ENCODE data around the gene CEP170B.
"Not testable (repeated sequence)": the region's sequence is repeated elsewhere in the genome, so short reads cannot be mapped to it uniquely, and the experiment has no call there.

CEP170B gene

DNA sequence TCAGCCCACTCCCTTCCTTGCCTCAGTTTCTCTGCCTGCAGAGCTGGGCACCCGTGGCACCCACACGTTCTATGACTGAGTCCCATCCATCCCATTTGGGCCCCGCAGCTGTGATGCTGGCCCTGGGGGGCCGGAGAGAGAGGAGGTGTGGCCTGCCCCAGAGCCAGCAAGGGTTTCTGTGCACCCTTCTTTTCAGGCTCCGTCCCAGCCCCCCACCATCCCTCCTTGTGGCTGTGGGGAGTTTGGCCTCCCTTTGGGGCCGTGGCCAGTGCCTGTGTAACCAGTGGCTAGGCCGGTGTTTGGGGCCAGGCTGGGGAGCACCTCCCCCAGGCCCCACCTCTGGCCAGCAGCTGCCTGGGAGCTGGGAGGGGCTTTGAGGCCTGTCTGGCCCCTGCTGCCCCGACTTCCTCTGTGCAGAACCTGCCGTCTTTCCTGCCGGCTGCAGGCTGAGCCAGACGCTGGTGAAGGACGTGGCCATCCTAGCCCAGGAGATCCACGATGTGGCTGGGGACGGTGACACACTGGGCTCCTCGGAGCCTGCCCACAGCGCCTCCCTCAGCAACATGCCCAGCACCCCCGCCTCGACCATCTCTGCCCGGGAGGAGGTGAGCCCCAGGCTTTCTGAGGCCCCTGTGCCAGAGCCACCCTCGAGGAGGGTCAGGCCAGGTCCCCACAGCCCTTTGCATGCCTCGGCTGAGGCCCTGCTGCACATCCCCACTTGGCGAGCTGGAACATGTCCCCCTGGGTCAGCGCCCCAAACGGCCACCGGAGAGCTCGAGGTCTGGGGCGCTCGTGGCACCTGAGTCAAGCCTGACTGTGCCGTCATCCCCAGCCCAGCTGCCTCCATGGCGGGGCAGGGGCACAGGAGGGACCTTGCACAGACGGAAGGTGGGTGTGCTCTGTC is 27.7 kb downstream of the CEP170B start:
- DNase-seq: no peak

GRCh38 chr14:104893435-104894207 is 28.6 kb downstream of the CEP170B start:
- no peak for DNase-seq

- no peak for DNase-seq
Observed at GRCh38 chr14:104894331-104895206, 29.5 kb downstream of the CEP170B start.

DNA sequence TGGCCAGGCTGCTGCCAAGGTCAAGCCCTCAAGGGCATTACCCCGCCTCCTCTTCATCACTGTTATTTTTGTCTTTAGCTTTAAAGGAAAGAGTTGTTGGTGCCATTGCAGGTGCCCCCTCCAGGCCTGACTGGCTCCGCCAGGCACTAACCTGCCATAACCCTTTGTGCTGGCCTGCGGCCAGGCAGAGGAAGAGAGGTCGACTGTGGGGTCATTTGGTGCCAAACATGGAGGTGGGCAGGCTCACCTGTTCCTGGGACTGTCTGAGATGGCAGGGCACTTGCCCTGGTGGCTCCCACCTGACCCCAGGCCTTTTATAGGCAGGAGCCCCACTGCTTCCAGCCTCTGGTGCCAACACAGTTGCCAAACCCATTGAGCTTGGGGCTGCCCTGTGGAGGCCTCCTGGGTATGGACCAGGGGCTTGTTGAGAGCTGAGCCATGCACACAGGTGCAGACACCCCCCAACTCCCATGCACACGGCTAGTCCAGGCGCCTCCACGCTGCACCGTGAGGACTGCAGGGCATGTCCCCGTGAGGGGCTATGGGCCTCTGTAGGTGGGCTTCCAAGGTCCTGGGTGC is 30.2 kb downstream of the CEP170B start:
- DNase-seq: no peak

- peak; percentile 15 for DNase-seq
Observed at GRCh38 chr14:104895786-104896661, 31.0 kb downstream of the CEP170B start.

GRCh38 chr14:104897330-104898194 is 32.5 kb downstream of the CEP170B start:
- DNase-seq: no peak

DNA sequence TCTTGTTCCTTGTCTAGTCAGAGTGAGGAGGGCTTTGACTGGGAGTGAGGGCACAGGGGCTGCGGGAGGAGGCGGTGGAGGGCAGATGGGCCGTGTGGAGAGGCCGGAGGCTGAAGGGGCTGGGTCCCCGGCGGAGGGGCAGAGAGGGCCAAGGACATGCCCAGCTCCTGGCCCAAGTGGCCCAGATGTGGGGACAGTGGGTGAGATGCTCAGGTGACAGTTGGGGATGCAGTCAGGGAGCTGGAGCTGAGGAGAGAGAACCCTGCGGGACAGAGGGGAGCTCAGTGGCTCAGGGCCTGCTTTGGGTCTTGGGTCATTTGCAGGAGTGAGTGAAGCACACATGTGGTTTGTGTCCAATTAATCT is 33.1 kb downstream of the CEP170B start:
- no peak for DNase-seq

- peak; percentile 19 for DNase-seq
Observed at GRCh38 chr14:104898870-104899510, 33.9 kb downstream of the CEP170B start.

- no peak for DNase-seq
Observed at GRCh38 chr14:104899781-104900180, 34.7 kb downstream of the CEP170B start.

DNA sequence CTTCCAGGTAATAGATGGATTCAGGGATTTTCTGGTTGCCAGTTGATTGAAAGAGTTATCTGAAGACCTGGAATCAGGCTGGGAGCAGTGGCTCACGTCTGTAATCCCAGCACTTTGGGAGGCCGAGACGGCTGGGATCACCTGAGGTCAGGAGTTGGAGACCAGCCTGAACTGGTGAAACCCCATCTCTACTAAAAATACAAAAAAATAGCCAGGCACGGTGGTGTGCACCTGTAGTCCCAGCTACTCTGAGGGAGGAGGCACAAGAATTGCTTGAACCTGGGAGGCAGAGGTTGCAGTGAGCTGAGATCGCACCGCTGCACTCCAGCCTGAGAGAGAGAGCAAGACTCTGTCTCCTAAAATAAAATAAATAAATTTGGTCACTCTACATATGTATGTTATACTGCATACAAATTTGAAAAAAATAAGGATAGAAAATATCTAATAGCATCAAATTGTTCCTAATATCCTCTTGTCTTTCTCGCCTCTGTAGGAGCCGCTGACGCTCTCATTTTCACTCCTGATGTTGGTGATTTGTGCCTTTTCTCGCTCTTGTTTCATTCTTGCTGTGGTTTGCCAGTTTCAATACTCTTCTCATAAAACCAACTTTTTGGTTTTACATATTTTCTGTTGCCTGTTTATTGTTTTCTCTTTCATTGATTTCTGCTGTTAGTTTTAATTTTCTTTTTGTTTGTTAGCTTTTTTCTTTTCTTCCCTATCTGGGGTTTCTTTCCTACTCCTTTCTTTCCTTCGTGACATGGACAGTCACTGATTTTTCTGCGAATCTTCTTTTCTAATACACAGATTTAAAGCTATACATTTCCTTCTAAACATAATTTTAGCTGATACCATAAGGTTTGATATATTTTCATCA is 35.8 kb downstream of the CEP170B start:
- DNase-seq: no peak

DNA sequence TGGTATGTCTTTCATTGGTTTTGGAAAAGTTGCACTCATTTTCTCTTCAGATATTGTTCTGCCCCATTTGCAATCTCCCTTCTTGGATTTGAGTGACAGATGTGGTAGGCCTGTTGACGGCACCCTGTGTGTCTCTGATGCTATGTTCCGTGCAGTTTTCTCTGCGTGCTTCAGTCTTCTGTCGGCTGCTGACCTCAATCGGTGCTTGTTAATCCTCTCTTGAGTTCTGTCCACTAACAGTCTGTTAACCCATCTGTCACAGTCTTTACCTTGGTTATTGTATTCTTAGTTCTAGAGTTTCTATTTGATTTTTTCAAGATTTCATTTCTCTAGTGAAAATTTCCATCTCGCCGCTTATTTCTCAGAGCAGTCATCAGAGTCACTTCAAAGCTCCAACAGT is 38.9 kb downstream of the CEP170B start:
- DNase-seq: no peak

DNA sequence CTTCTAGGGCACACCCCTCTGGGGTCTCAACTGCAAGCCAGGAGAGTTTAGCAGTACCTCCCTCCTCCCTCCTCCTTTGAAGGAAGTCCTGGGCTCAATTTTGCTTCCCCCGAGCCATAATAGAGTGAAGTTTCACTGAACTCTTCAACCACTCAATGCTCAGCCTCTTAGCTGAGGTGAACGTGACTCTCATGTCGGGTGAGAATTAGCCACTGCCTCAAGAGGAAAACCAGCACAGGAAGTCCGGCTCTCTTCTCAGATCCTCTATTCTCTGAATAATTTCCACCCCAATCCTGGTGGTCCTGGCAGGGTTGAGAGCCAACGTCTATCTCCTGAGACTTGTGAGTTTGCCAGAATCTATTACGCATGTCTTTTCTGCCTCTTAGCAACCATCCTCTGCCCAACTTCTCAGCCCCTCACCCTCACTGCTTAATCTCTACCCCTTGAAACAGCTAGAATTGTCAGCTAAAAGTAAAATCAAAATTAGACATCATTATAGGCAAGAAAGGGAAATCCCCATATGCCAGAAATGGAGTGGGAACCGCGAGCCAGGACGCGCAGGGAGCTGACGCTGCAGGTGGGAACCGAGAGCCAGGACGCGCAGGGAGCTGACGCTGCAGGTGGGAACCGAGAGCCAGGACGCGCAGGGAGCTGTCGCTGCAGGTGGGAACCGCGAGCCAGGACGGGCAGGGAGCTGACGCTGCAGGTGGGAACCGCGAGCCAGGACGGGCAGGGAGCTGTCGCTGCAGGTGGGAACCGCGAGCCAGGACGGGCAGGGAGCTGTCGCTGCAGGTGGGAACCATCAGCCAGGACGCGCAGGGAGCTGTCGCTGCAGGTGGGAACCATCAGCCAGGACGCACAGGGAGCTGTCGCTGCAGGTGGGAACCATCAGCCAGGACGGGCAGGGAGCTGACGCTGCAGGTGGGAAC is 39.8 kb downstream of the CEP170B start:
- not testable (repeated sequence) for DNase-seq

DNA sequence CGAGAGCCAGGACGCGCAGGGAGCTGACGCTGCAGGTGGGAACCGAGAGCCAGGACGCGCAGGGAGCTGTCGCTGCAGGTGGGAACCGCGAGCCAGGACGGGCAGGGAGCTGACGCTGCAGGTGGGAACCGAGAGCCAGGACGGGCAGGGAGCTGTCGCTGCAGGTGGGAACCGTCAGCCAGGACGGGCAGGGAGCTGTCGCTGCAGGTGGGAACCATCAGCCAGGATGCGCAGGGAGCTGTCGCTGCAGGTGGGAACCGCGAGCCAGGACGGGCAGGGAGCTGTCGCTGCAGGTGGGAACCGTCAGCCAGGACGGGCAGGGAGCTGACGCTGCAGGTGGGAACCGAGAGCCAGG is 40.5 kb downstream of the CEP170B start:
- DNase-seq: not testable (repeated sequence)

- DNase-seq: no peak
Observed at GRCh38 chr14:104908303-104908702, 43.2 kb downstream of the CEP170B start.

GRCh38 chr14:104912053-104912452 is 47.0 kb downstream of the CEP170B start:
- DNase-seq: no peak

DNA sequence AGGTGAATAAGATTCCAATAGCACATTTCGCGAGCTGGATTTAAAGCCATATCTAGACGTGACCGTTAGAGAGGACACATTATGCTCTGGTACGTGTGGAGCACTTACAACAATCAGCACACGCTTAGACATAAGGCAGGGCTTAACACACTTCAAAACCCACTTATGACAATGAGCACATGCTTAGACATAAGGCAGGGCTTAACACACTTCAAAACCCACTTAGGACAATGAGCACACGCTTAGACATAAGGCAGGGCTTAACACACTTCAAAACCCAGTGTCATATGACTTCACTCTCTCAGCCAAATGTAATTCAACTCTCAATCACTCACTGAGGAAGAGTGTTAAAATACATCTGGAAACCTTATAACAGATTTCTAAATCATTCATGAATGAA is 48.4 kb downstream of the CEP170B start:
- DNase-seq: no peak

DNA sequence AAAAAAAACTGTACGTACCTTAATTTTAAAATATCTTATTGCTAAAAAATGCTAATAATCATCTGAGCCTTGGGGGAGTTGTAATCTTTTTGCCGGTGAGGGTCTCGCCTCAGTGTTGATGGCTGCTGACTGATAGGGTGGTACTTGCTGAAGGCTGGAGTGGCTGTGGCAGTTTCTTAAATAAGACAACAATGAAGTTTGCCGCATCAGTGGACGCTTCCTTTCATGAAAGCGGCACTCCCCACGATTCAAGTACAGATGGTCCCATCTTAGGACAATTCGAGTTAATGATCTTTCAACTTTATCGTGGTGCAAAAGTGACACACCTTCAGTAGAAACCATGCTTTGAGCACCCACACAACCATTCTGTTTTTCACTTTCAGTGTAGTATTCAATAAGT is 52.0 kb downstream of the CEP170B start:
- DNase-seq: no peak

GRCh38 chr14:104917993-104918392 is 52.9 kb downstream of the CEP170B start:
- no peak for DNase-seq

Data from fibroblast of skin of right biceps (primary cell).